ENCODE results near the gene AOPEP.

- no peak for TF ChIP-seq CTCF (IDR thresholded peaks at IDR 0.05; ENCODE audit: extremely low read depth in 1 of 2, insufficient read depth in 1 of 2, low read depth in 1 of 2, low read length in 2 of 2)
- TF ChIP-seq EZH2 (IDR thresholded peaks at IDR 0.05; ENCODE audit: borderline replicate concordance, low read depth, low read length, severe bottlenecking), result no peak
- TF ChIP-seq POLR2AphosphoS5 (IDR thresholded peaks at IDR 0.05; ENCODE audit: insufficient read depth, low read depth, low read length), result no peak
Observed at GRCh38 chr9:94995048-94995693, 268.7 kb downstream of the AOPEP start.

All from endothelial cell of umbilical vein (primary cell).